Mesendoderm (in vitro differentiated cells): ENCODE data around the gene DOK4.
A peak's percentile ranks its signal among the peaks of the same experiment; 100 is the strongest.

ENCODE experiments used
- DNase-seq: peaks from one replicate; pipeline ENCODE4 v3.0.0; 2013
- H2AK5ac ChIP-seq: 2 replicates; pipeline ENCODE4 v1.6.1; 2013; ENCODE audit warnings: low read length, inconsistent platforms
- H2BK120ac ChIP-seq: 2 replicates; pipeline ENCODE4 v1.6.1; 2013; ENCODE audit warnings: low read depth, mild to moderate bottlenecking, low read length, moderate library complexity, mixed read lengths
- H2BK15ac ChIP-seq: replicated peaks from 2 replicates; pipeline ENCODE4 v1.6.1; 2013; ENCODE audit warnings: low read depth, mild to moderate bottlenecking, moderate library complexity
- H2BK5ac ChIP-seq: 2 replicates; pipeline ENCODE4 v1.6.1; 2013; ENCODE audit warnings: low read length, inconsistent platforms
- H3K18ac ChIP-seq: 2 replicates; pipeline ENCODE4 v1.6.1; 2013; ENCODE audit warnings: mild to moderate bottlenecking, low read length, mixed read lengths
- H3K23ac ChIP-seq: one replicate; pipeline ENCODE4 v1.6.1; 2013; ENCODE audit warnings: low read length
- H3K27ac ChIP-seq: 2 replicates; pipeline ENCODE4 v1.5.1; 2013; ENCODE audit warnings: low read depth, mild to moderate bottlenecking, inconsistent platforms, low read length, moderate library complexity
- H3K27me3 ChIP-seq: 2 replicates; pipeline ENCODE4 v1.6.1; 2013; ENCODE audit warnings: low read length, control low read depth, mild to moderate bottlenecking, inconsistent platforms; ENCODE audit not compliant: insufficient read depth, poor library complexity
- H3K36me3 ChIP-seq: 2 replicates; pipeline ENCODE4 v1.6.1; 2013; ENCODE audit warnings: low read length, inconsistent platforms; ENCODE audit not compliant: control insufficient read depth, insufficient read depth
- H3K4ac ChIP-seq: one replicate; pipeline ENCODE4 v1.6.1; 2013; ENCODE audit warnings: low read depth, mild to moderate bottlenecking, low read length, moderate library complexity
- H3K4me1 ChIP-seq: 2 replicates; pipeline ENCODE4 v1.6.1; 2013; ENCODE audit warnings: low read depth, low read length, inconsistent platforms; ENCODE audit not compliant: control insufficient read depth
- H3K4me2 ChIP-seq: 2 replicates; pipeline ENCODE4 v1.6.1; 2013; ENCODE audit warnings: low read length
- H3K4me3 ChIP-seq: 2 replicates; pipeline ENCODE4 v1.5.1; 2013; ENCODE audit warnings: mild to moderate bottlenecking, low read length
- H3K56ac ChIP-seq: one replicate; pipeline ENCODE4 v1.6.1; 2013; ENCODE audit warnings: low read length
- H3K79me1 ChIP-seq: 2 replicates; pipeline ENCODE4 v1.6.1; 2013; ENCODE audit warnings: low read length, inconsistent platforms
- H3K79me2 ChIP-seq: 2 replicates; pipeline ENCODE4 v1.6.1; 2013; ENCODE audit warnings: mild to moderate bottlenecking, low read length; ENCODE audit not compliant: control insufficient read depth, insufficient read depth
- H3K9ac ChIP-seq: 2 replicates; pipeline ENCODE4 v1.6.1; 2013; ENCODE audit warnings: low read length, inconsistent platforms
- H4K5ac ChIP-seq: one replicate; pipeline ENCODE4 v1.6.1; 2013; ENCODE audit warnings: low read length
- H4K8ac ChIP-seq: one replicate; pipeline ENCODE4 v1.6.1; 2013; ENCODE audit warnings: low read depth, mild to moderate bottlenecking, control low read depth, low read length, moderate library complexity
- WGBS: extraction: QIAGEN DNeasy Blood & Tissue Kit; methylation state at CpG from one replicate; pipeline ENCODE4 v1.1.7; 2013; ENCODE audit warnings: low lambda C conversion rate, missing lambda C conversion rate; ENCODE audit not compliant: insufficient coverage; ENCODE audit errors: extremely low coverage; 5-methylcytosine and 5-hydroxymethylcytosine counted together

DOK4 gene

GRCh38 chr16:57517397-57518367, 31.4 kb upstream of the DOK4 start:
- H3K18ac ChIP-seq: no peak overlapping the region
- no peaks in the 10 kb centered on the region for H3K27me3 ChIP-seq
- no peak overlapping the region for H4K8ac ChIP-seq
- no peak overlapping the region for H3K4me2 ChIP-seq
- H3K79me2 ChIP-seq: no peaks in the 10 kb centered on the region
- H3K36me3 ChIP-seq: no peaks in the 10 kb centered on the region
- WGBS: no CpG with 5 or more reads among the region's 31 CpGs
- no peak overlapping the region for H4K5ac ChIP-seq
- H3K56ac ChIP-seq: no peak overlapping the region
- H2BK15ac ChIP-seq: no peak overlapping the region
- H2BK120ac ChIP-seq: no peak overlapping the region
- no peak overlapping the region for H3K23ac ChIP-seq
- DNase-seq: no peak
- no peaks in the 10 kb centered on the region for H3K4me1 ChIP-seq
- no peak overlapping the region for H2AK5ac ChIP-seq
- H2BK5ac ChIP-seq: no peak overlapping the region
- no peaks in the 10 kb centered on the region for H3K79me1 ChIP-seq
- no peak overlapping the region for H3K4me3 ChIP-seq
- no peak overlapping the region for H3K9ac ChIP-seq
- H3K27ac ChIP-seq: no peak overlapping the region
- H3K4ac ChIP-seq: no peak overlapping the region

GRCh38 chr16:57516773-57517172, 30.5 kb upstream of the DOK4 start:
- WGBS: no CpG with 5 or more reads among the region's 3 CpGs
- no peaks in the 10 kb centered on the region for H3K79me1 ChIP-seq

GRCh38 chr16:57516176-57516725, 30.0 kb upstream of the DOK4 start:
- H3K79me1 ChIP-seq: no peaks in the 10 kb centered on the region
- no peak overlapping the region for H3K23ac ChIP-seq
- H3K9ac ChIP-seq: no peak overlapping the region
- no peak overlapping the region for H4K5ac ChIP-seq
- no peak overlapping the region for H3K4me2 ChIP-seq
- H4K8ac ChIP-seq: no peak overlapping the region
- no peak overlapping the region for H3K4me3 ChIP-seq
- H3K4ac ChIP-seq: no peak overlapping the region
- no CpG with 5 or more reads among the region's 10 CpGs for WGBS
- no peak overlapping the region for H3K18ac ChIP-seq
- H3K56ac ChIP-seq: no peak overlapping the region
- H3K27ac ChIP-seq: no peak overlapping the region
- no peak for DNase-seq
- H3K79me2 ChIP-seq: no peaks in the 10 kb centered on the region
- H2BK120ac ChIP-seq: no peak overlapping the region
- no peak overlapping the region for H2AK5ac ChIP-seq
- no peaks in the 10 kb centered on the region for H3K36me3 ChIP-seq
- no peak overlapping the region for H2BK5ac ChIP-seq
- H2BK15ac ChIP-seq: no peak overlapping the region
- H3K4me1 ChIP-seq: no peaks in the 10 kb centered on the region
- no peaks in the 10 kb centered on the region for H3K27me3 ChIP-seq

More at GRCh38 chr16:57516773-57517172, 30.5 kb upstream of the DOK4 start:
- H2AK5ac ChIP-seq: no peak overlapping the region
- H3K56ac ChIP-seq: no peak overlapping the region
- no peaks in the 10 kb centered on the region for H3K4me1 ChIP-seq
- no peak for DNase-seq
- no peaks in the 10 kb centered on the region for H3K27me3 ChIP-seq
- H3K4me2 ChIP-seq: no peak overlapping the region
- H3K79me2 ChIP-seq: no peaks in the 10 kb centered on the region
- no peak overlapping the region for H3K9ac ChIP-seq
- H3K27ac ChIP-seq: no peak overlapping the region
- H2BK15ac ChIP-seq: no peak overlapping the region
- H3K4ac ChIP-seq: no peak overlapping the region
- no peaks in the 10 kb centered on the region for H3K36me3 ChIP-seq
- no peak overlapping the region for H4K8ac ChIP-seq
- no peak overlapping the region for H3K18ac ChIP-seq
- H2BK120ac ChIP-seq: no peak overlapping the region
- H4K5ac ChIP-seq: no peak overlapping the region
- no peak overlapping the region for H3K23ac ChIP-seq
- H3K4me3 ChIP-seq: no peak overlapping the region
- H2BK5ac ChIP-seq: no peak overlapping the region

GRCh38 chr16:57514791-57515600, 28.7 kb upstream of the DOK4 start:
- WGBS: no CpG with 5 or more reads among the region's 23 CpGs

GRCh38 chr16:57514371-57514770, 28.1 kb upstream of the DOK4 start:
- H2BK5ac ChIP-seq: no peak overlapping the region
- no peak overlapping the region for H3K4me3 ChIP-seq
- H3K79me1 ChIP-seq: no peaks in the 10 kb centered on the region
- no peak overlapping the region for H4K5ac ChIP-seq
- H3K18ac ChIP-seq: no peak overlapping the region
- no peak for DNase-seq
- H3K4me1 ChIP-seq: no peaks in the 10 kb centered on the region
- no peak overlapping the region for H3K27ac ChIP-seq
- H3K9ac ChIP-seq: no peak overlapping the region
- no CpG with 5 or more reads among the region's 4 CpGs for WGBS
- no peaks in the 10 kb centered on the region for H3K79me2 ChIP-seq
- H3K36me3 ChIP-seq: no peaks in the 10 kb centered on the region
- H2BK15ac ChIP-seq: no peak overlapping the region
- no peak overlapping the region for H3K4me2 ChIP-seq
- H3K27me3 ChIP-seq: no peaks in the 10 kb centered on the region
- no peak overlapping the region for H2BK120ac ChIP-seq
- H3K23ac ChIP-seq: no peak overlapping the region
- no peak overlapping the region for H2AK5ac ChIP-seq
- H4K8ac ChIP-seq: no peak overlapping the region
- no peak overlapping the region for H3K4ac ChIP-seq
- H3K56ac ChIP-seq: no peak overlapping the region

More at GRCh38 chr16:57514791-57515600, 28.7 kb upstream of the DOK4 start:
- Histone ChIP-seq H3K56ac (peak overlapping the region; percentile 47), H2AK5ac (no peak overlapping the region), H3K27me3 (no peaks in the 10 kb centered on the region), H3K4me2 (no peak overlapping the region), H4K8ac (no peak overlapping the region), H3K9ac (peak overlapping the region; percentile 21), H4K5ac (no peak overlapping the region), H3K4ac (no peak overlapping the region), H3K4me1 (no peaks in the 10 kb centered on the region), H3K79me2 (no peaks in the 10 kb centered on the region), H2BK5ac (no peak overlapping the region), H3K23ac (no peak overlapping the region), H2BK120ac (no peak overlapping the region), H3K18ac (no peak overlapping the region), H3K79me1 (no peaks in the 10 kb centered on the region), H3K36me3 (no peaks in the 10 kb centered on the region), H3K27ac (peak overlapping the region; percentile 3), H2BK15ac (no peak overlapping the region), H3K4me3 (no peak overlapping the region)
- DNase-seq: peak; percentile 55
